ENCODE data around the gene CTPS1. TPM values are rescaled to one million over a fixed set of nuclear protein-coding genes. Genes with fewer than 3 reads are reported as not detected.

CTPS1 gene, protein sequence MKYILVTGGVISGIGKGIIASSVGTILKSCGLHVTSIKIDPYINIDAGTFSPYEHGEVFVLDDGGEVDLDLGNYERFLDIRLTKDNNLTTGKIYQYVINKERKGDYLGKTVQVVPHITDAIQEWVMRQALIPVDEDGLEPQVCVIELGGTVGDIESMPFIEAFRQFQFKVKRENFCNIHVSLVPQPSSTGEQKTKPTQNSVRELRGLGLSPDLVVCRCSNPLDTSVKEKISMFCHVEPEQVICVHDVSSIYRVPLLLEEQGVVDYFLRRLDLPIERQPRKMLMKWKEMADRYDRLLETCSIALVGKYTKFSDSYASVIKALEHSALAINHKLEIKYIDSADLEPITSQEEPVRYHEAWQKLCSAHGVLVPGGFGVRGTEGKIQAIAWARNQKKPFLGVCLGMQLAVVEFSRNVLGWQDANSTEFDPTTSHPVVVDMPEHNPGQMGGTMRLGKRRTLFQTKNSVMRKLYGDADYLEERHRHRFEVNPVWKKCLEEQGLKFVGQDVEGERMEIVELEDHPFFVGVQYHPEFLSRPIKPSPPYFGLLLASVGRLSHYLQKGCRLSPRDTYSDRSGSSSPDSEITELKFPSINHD
- 10 to 100 TPM; 26.0 to 99.0 (median 58.0) TPM for total RNA-seq
- polyA plus RNA-seq, result 10 to 100 TPM in 1 of 3 donors, 1 to 10 TPM in 2; 1.8 to 18.1 (median 5.1) TPM

DNA sequence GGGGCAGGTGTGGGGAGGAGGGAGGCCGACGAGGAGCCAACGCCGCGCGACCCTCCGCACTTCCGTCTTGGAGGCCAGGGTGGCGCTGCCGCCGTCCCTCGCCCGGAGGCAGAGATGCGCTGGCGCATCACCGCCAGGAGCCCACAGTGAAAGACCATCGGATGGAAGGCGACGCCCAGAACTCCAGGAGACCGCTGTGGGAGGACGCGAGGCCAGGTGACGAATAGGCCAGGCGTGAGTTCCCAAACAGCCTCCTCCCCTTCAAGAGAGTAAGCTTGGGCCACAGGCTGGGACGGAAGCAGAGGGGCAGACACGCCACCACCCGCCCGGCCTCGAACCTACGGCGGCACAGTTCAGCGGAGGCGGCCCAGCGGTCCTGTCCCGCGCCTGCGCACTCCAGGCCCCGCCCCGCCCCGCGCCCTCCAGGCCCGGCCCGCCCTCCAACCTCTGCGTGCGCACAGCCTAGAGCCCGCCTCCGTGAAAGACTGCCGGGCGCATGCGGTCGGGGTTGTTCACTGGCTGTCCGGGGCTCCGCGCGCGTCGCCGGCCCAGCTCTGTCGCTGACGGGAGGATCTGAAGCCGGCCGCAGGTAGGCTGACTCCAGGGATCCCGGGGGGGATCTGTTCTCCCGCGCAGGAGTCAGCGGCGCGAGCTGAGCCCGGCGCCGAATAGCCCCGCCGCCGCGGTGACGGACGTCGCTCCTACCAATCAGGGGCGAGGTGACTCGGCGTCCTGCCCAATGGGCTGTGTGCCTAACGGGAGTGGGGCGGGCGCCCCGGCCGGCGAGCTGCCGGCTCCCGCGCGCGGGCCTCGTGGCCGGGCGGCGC, at the start of gene CTPS1:
Gene CTPS1 (plus strand): TSS at position 456 of the 827 bp plus-strand sequence. CDS start 3,595 bp downstream, outside the sequence.
- no peaks in the 10 kb centered on the region for H3K9me3 ChIP-seq
- 0 to 1% methylated on average over 96 of the region's 96 CpGs for WGBS, 2 donors
- TF ChIP-seq POLR2A (IDR thresholded peaks at IDR 0.05), result peak; percentile 23 to 52
- TF ChIP-seq EP300 (IDR thresholded peaks at IDR 0.05), result no peak
- TF ChIP-seq POLR2AphosphoS5 (IDR thresholded peaks at IDR 0.05), result peak; percentile 83 to 89 (median 85)
- TF ChIP-seq, protein P1, sequence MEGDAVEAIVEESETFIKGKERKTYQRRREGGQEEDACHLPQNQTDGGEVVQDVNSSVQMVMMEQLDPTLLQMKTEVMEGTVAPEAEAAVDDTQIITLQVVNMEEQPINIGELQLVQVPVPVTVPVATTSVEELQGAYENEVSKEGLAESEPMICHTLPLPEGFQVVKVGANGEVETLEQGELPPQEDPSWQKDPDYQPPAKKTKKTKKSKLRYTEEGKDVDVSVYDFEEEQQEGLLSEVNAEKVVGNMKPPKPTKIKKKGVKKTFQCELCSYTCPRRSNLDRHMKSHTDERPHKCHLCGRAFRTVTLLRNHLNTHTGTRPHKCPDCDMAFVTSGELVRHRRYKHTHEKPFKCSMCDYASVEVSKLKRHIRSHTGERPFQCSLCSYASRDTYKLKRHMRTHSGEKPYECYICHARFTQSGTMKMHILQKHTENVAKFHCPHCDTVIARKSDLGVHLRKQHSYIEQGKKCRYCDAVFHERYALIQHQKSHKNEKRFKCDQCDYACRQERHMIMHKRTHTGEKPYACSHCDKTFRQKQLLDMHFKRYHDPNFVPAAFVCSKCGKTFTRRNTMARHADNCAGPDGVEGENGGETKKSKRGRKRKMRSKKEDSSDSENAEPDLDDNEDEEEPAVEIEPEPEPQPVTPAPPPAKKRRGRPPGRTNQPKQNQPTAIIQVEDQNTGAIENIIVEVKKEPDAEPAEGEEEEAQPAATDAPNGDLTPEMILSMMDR (IDR thresholded peaks at IDR 0.05), result peak in 2 of 4 experiments; percentile 22 to 23
- H3K27ac ChIP-seq, result peak within 1 kb of the TSS; percentile 93 to 98 (median 96)
- H3K27me3 ChIP-seq, result no peaks in the 10 kb centered on the region
- peak; percentile 98 for DNase-seq
- peaks cover 0 to 56% (median 45%) of the 10 kb centered on the region in 4 donors for H3K4me1 ChIP-seq
- H3K36me3 ChIP-seq, result no peaks in the 10 kb centered on the region
- intact Hi-C loops (cut with DNase I), result loop anchor here (10.0 kb wide), 1 partner anchor 125 kb away; no protein-coding TSS in a partner anchor
- peak within 1 kb of the TSS; percentile 53 to 76 (median 74) for H3K4me3 ChIP-seq

DNA sequence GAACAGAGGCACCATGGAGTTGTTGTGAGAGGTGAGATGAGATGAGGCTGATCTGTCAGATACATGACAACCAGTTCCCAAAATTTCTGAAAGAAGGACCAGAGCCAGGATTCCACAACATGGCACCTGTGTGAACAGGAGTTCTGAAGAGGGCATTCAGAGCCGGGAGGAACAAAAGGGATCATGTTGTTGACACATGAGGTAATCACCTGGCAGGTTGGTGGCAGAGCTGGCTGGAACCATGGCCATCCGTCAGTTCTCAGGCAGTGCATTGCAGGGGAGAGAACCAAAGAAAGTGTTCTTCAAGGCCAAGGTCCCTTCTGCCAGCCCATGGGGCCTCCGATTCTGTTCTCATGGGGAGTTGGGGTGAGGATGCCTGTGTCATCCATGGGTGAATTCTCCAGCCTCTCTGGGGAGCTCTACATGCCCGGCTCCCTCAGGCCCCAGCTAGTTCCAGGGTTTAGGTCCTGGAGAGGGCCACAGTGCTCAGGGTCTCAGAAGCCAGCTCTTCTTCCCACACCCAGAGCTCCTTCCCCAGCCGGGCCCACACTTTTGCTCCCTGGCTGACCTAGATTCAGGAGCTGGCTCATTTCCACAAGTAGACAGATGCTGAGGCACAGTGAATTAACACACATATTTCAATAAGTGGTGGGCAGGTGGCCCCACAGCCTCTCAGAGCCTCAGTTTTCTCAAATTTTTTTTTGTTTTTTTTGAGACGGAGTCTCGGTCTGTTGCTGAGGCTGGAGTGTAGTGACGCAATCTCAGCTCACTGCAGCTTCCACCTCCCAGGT, 49.1 kb upstream of the CTPS1 start:
- no peak overlapping the region for H3K4me3 ChIP-seq
- H3K36me3 ChIP-seq, result no peaks in the 10 kb centered on the region
- H3K27me3 ChIP-seq, result no peaks in the 10 kb centered on the region
- peaks cover 0 to 5% (median 0%) of the 10 kb centered on the region in 4 donors for H3K4me1 ChIP-seq
- intact Hi-C loops (cut with DNase I), result no loop called here
- TF ChIP-seq EP300 (IDR thresholded peaks at IDR 0.05) (no peak), POLR2A (IDR thresholded peaks at IDR 0.05) (no peak), POLR2AphosphoS5 (IDR thresholded peaks at IDR 0.05) (no peak)
- TF ChIP-seq, protein P1 (IDR thresholded peaks at IDR 0.05), result no peak
- DNase-seq, result peak; percentile 54
- H3K27ac ChIP-seq, result no peak overlapping the region
- 65 to 90% methylated on average over 8 of the region's 8 CpGs for WGBS, 2 donors
- no peaks in the 10 kb centered on the region for H3K9me3 ChIP-seq

DNA sequence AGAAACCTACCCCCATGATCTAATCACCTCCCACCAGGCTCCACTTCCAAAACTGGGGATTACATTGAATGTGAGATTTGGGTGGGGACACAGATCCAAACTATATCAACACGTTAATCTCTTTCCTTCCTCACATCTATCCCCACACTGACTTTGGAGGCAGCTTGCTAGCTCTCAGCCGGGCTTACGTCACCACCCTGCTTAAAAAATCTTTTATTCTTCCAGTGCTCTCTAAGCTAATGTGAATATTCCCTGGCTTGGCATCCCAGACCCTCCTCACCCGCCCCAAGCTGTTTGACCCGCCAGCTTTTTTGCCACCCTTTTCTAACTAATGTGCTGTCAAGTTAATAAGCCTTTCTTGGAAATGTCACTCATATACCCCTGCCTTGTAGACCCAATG, 47.9 kb upstream of the CTPS1 start:
- intact Hi-C loops (cut with DNase I), result no loop called here
- Histone ChIP-seq H3K27ac (no peak overlapping the region), H3K9me3 (no peaks in the 10 kb centered on the region), H3K4me1 (peaks cover 0 to 8% (median 2%) of the 10 kb centered on the region in 4 donors), H3K27me3 (no peaks in the 10 kb centered on the region), H3K4me3 (no peak overlapping the region), H3K36me3 (no peaks in the 10 kb centered on the region)
- DNase-seq, result peak; percentile 22
- WGBS, 2 donors, result 87 to 90% methylated on average over 5 of the region's 5 CpGs
- TF ChIP-seq, protein P1 (IDR thresholded peaks at IDR 0.05), result no peak
- TF ChIP-seq POLR2A (IDR thresholded peaks at IDR 0.05), result no peak
- TF ChIP-seq POLR2AphosphoS5 (IDR thresholded peaks at IDR 0.05), result no peak
- no peak for TF ChIP-seq EP300 (IDR thresholded peaks at IDR 0.05)

DNA sequence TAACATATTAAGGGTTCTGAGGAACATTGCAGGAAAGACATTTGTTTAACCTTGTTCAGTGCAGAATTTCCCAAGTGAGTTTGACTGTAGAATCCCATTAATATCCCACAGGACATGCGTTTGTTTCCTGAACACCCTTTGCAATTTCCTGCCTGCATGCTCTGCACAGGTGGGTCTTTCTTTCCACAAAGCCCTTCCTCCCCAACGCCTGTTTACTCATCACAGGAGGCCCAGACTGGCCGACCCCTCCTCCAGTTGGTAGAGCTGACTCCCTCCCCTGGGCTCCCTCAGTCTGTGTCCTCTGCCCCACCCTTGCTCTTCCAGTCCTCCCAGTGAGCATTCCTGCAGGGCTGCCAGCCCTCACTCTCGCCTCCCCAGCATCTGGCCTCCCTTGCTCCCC, 47.5 kb upstream of the CTPS1 start:
- intact Hi-C loops (cut with DNase I), result no loop called here
- Histone ChIP-seq H3K36me3 (no peaks in the 10 kb centered on the region), H3K27me3 (no peaks in the 10 kb centered on the region), H3K27ac (no peak overlapping the region), H3K4me1 (peaks cover 0 to 12% (median 6%) of the 10 kb centered on the region in 4 donors), H3K9me3 (no peaks in the 10 kb centered on the region), H3K4me3 (no peak overlapping the region)
- TF ChIP-seq POLR2AphosphoS5 (IDR thresholded peaks at IDR 0.05) (no peak), EP300 (IDR thresholded peaks at IDR 0.05) (no peak), POLR2A (IDR thresholded peaks at IDR 0.05) (no peak)
- TF ChIP-seq, protein P1 (IDR thresholded peaks at IDR 0.05), result no peak
- 31 to 46% methylated on average over 4 of the region's 4 CpGs for WGBS, 2 donors
- DNase-seq, result peak; percentile 52
